ENCODE results near the gene ZNF304.

Gene ZNF304

GRCh38 chr19:57350877-57351805, at the start of gene ZNF304:
TSS of gene ZNF304 (plus strand) at chr19:57351271. CDS start at chr19:57351665, 394 bp downstream.
- Mint-ChIP-seq H3K27me3 (no peaks in the 10 kb centered on the region), H3K4me1 (peaks cover 37% of the 10 kb centered on the region), H3K4me3 (peak within 1 kb of the TSS; percentile 96), H3K36me3 (peaks cover 51% of the 10 kb centered on the region), H3K9me3 (peaks cover 26% of the 10 kb centered on the region), H3K27ac (peak within 1 kb of the TSS; percentile 96)
- ATAC-seq: peak; percentile 100

- ATAC-seq: no peak
- Mint-ChIP-seq H3K9me3 (no peaks in the 10 kb centered on the region), H3K36me3 (peaks cover 66% of the 10 kb centered on the region)
Observed at GRCh38 chr19:57302020-57302465, 49.0 kb upstream of the ZNF304 start.

GRCh38 chr19:57302727-57303401, 48.2 kb upstream of the ZNF304 start:
- Mint-ChIP-seq H3K36me3 (peaks cover 57% of the 10 kb centered on the region), H3K4me3 (no peak overlapping the region), H3K27me3 (no peaks in the 10 kb centered on the region), H3K9me3 (no peaks in the 10 kb centered on the region), H3K4me1 (peaks cover 31% of the 10 kb centered on the region), H3K27ac (no peak overlapping the region)
- ATAC-seq: no peak

More at GRCh38 chr19:57302020-57302465, 49.0 kb upstream of the ZNF304 start:
- H3K27ac Mint-ChIP-seq: no peak overlapping the region
- H3K4me1 Mint-ChIP-seq: peaks cover 37% of the 10 kb centered on the region
- H3K4me3 Mint-ChIP-seq: no peak overlapping the region
- no peaks in the 10 kb centered on the region for H3K27me3 Mint-ChIP-seq

- Mint-ChIP-seq H3K4me3 (no peak overlapping the region), H3K36me3 (peaks cover 38% of the 10 kb centered on the region), H3K9me3 (peaks cover 3% of the 10 kb centered on the region), H3K27ac (no peak overlapping the region), H3K4me1 (peaks cover 29% of the 10 kb centered on the region), H3K27me3 (no peaks in the 10 kb centered on the region)
- no peak for ATAC-seq
Observed at GRCh38 chr19:57305056-57305455, 46.0 kb upstream of the ZNF304 start.

- H3K36me3 Mint-ChIP-seq: peaks cover 9% of the 10 kb centered on the region
- peaks cover 3% of the 10 kb centered on the region for H3K9me3 Mint-ChIP-seq
- no peaks in the 10 kb centered on the region for H3K27me3 Mint-ChIP-seq
- peaks cover 5% of the 10 kb centered on the region for H3K4me1 Mint-ChIP-seq
- H3K4me3 Mint-ChIP-seq: no peak overlapping the region
- H3K27ac Mint-ChIP-seq: no peak overlapping the region
- ATAC-seq: no peak
Observed at GRCh38 chr19:57308514-57308913, 42.6 kb upstream of the ZNF304 start.

GRCh38 chr19:57310792-57311191, 40.3 kb upstream of the ZNF304 start:
- H3K27me3 Mint-ChIP-seq: peaks cover 16% of the 10 kb centered on the region
- no peaks in the 10 kb centered on the region for H3K4me1 Mint-ChIP-seq
- H3K27ac Mint-ChIP-seq: no peak overlapping the region
- no peak for ATAC-seq
- H3K4me3 Mint-ChIP-seq: no peak overlapping the region
- H3K9me3 Mint-ChIP-seq: peaks cover 3% of the 10 kb centered on the region
- no peaks in the 10 kb centered on the region for H3K36me3 Mint-ChIP-seq

GRCh38 chr19:57314146-57314545, 36.9 kb upstream of the ZNF304 start:
- H3K4me1 Mint-ChIP-seq: peaks cover 4% of the 10 kb centered on the region
- H3K36me3 Mint-ChIP-seq: no peaks in the 10 kb centered on the region
- H3K27me3 Mint-ChIP-seq: peaks cover 27% of the 10 kb centered on the region
- peaks cover 3% of the 10 kb centered on the region for H3K9me3 Mint-ChIP-seq
- no peak overlapping the region for H3K27ac Mint-ChIP-seq
- ATAC-seq: no peak
- no peak overlapping the region for H3K4me3 Mint-ChIP-seq

- ATAC-seq: no peak
- Mint-ChIP-seq H3K36me3 (peaks cover 6% of the 10 kb centered on the region), H3K9me3 (no peaks in the 10 kb centered on the region), H3K4me3 (no peak overlapping the region), H3K4me1 (peaks cover 32% of the 10 kb centered on the region), H3K27ac (no peak overlapping the region), H3K27me3 (peaks cover 27% of the 10 kb centered on the region)
Observed at GRCh38 chr19:57317503-57317902, 33.6 kb upstream of the ZNF304 start.

- Mint-ChIP-seq H3K9me3 (no peaks in the 10 kb centered on the region), H3K27me3 (peaks cover 19% of the 10 kb centered on the region), H3K36me3 (peaks cover 29% of the 10 kb centered on the region), H3K4me3 (peak overlapping the region; percentile 96), H3K27ac (peak overlapping the region; percentile 95), H3K4me1 (peaks cover 41% of the 10 kb centered on the region)
- ATAC-seq: peak; percentile 77
Observed at GRCh38 chr19:57319869-57320179, 31.2 kb upstream of the ZNF304 start.

- H3K4me1 Mint-ChIP-seq: peaks cover 41% of the 10 kb centered on the region
- peak; percentile 100 for ATAC-seq
- peak within 1 kb of the TSS; percentile 96 for H3K4me3 Mint-ChIP-seq
- no peaks in the 10 kb centered on the region for H3K9me3 Mint-ChIP-seq
- peaks cover 13% of the 10 kb centered on the region for H3K27me3 Mint-ChIP-seq
- peaks cover 36% of the 10 kb centered on the region for H3K36me3 Mint-ChIP-seq
- peak within 1 kb of the TSS; percentile 95 for H3K27ac Mint-ChIP-seq
Observed at GRCh38 chr19:57320180-57321084, 30.6 kb upstream of the ZNF304 start, which contains the start of gene ZNF543. TSS of gene ZNF543 (plus strand) at chr19:57320472. CDS start at chr19:57320854, 382 bp downstream.

- ATAC-seq: no peak
- peaks cover 41% of the 10 kb centered on the region for H3K4me1 Mint-ChIP-seq
- H3K4me3 Mint-ChIP-seq: peak overlapping the region; percentile 96
- peak overlapping the region; percentile 95 for H3K27ac Mint-ChIP-seq
- H3K36me3 Mint-ChIP-seq: peaks cover 42% of the 10 kb centered on the region
- no peaks in the 10 kb centered on the region for H3K9me3 Mint-ChIP-seq
- H3K27me3 Mint-ChIP-seq: peaks cover 11% of the 10 kb centered on the region
Observed at GRCh38 chr19:57321116-57321515, 30.0 kb upstream of the ZNF304 start.

GRCh38 chr19:57321751-57322150, 29.3 kb upstream of the ZNF304 start:
- peak overlapping the region; percentile 96 for H3K4me3 Mint-ChIP-seq
- H3K27me3 Mint-ChIP-seq: peaks cover 11% of the 10 kb centered on the region
- H3K9me3 Mint-ChIP-seq: no peaks in the 10 kb centered on the region
- peaks cover 41% of the 10 kb centered on the region for H3K4me1 Mint-ChIP-seq
- no peak overlapping the region for H3K27ac Mint-ChIP-seq
- no peak for ATAC-seq
- H3K36me3 Mint-ChIP-seq: peaks cover 49% of the 10 kb centered on the region

GRCh38 chr19:57324992-57325391, 26.1 kb upstream of the ZNF304 start:
- no peak for ATAC-seq
- Mint-ChIP-seq H3K4me1 (peaks cover 30% of the 10 kb centered on the region), H3K27me3 (no peaks in the 10 kb centered on the region), H3K4me3 (no peak overlapping the region), H3K36me3 (peaks cover 81% of the 10 kb centered on the region), H3K9me3 (peaks cover 6% of the 10 kb centered on the region), H3K27ac (no peak overlapping the region)

- Mint-ChIP-seq H3K27ac (no peak overlapping the region), H3K36me3 (peaks cover 95% of the 10 kb centered on the region), H3K9me3 (peaks cover 6% of the 10 kb centered on the region), H3K27me3 (no peaks in the 10 kb centered on the region), H3K4me1 (peaks cover 4% of the 10 kb centered on the region), H3K4me3 (no peak overlapping the region)
- no peak for ATAC-seq
Observed at GRCh38 chr19:57327993-57328392, 23.1 kb upstream of the ZNF304 start.

- Mint-ChIP-seq H3K36me3 (peaks cover 58% of the 10 kb centered on the region), H3K4me3 (no peak overlapping the region), H3K9me3 (no peaks in the 10 kb centered on the region), H3K27me3 (no peaks in the 10 kb centered on the region), H3K27ac (no peak overlapping the region), H3K4me1 (no peaks in the 10 kb centered on the region)
- ATAC-seq: no peak
Observed at GRCh38 chr19:57334191-57334590, 16.9 kb upstream of the ZNF304 start.

Data from stimulated activated memory B cell treated with anti-CD40 and anti-IgM and Interleukin-4, amounts not matched to agents 10 μg/mL and 1 μg/mL and 100 μg/mL, for 72 hours (primary cell).